Glutamatergic neuron (in vitro differentiated cells): ENCODE measurements around the gene MAPKAP1. TPM values are rescaled to one million over a fixed set of nuclear protein-coding genes. Genes with fewer than 3 reads are reported as not detected.
A peak's percentile ranks its signal among the peaks of the same experiment; 100 is the strongest.

Experiments
- DNase-seq: peaks from one replicate; pipeline ENCODE4 v3.0.0; 2022
- H3K27ac Mint-ChIP-seq: one replicate; pipeline ENCODE4 v1.8.0; 2020; ENCODE audit warnings: mild to moderate bottlenecking, mixed read lengths, inconsistent platforms; ENCODE audit not compliant: unreplicated experiment
- H3K27me3 Mint-ChIP-seq: one replicate; pipeline ENCODE4 v1.8.0; 2020; ENCODE audit warnings: mild to moderate bottlenecking, moderate library complexity, mixed read lengths, inconsistent platforms; ENCODE audit not compliant: unreplicated experiment
- H3K36me3 Mint-ChIP-seq: one replicate; pipeline ENCODE4 v1.8.0; 2020; ENCODE audit warnings: mild to moderate bottlenecking, mixed read lengths, inconsistent platforms; ENCODE audit not compliant: unreplicated experiment
- H3K4me1 Mint-ChIP-seq: one replicate; pipeline ENCODE4 v1.8.0; 2020; ENCODE audit warnings: mild to moderate bottlenecking, low read depth, mixed read lengths, inconsistent platforms; ENCODE audit not compliant: unreplicated experiment
- H3K4me3 Mint-ChIP-seq: one replicate; pipeline ENCODE4 v1.8.0; 2020; ENCODE audit warnings: mild to moderate bottlenecking, mixed read lengths, inconsistent platforms; ENCODE audit not compliant: unreplicated experiment
- H3K9me3 Mint-ChIP-seq: one replicate; pipeline ENCODE4 v1.8.0; 2020; ENCODE audit warnings: mild to moderate bottlenecking, moderate library complexity, mixed read lengths, inconsistent platforms; ENCODE audit not compliant: unreplicated experiment
- CTCF ChIP-seq: fragments of 200-600 bp; sonication (generic); IDR thresholded peaks from one replicate; pipeline ENCODE4 v1.5.0; 2021; ENCODE audit not compliant: partially characterized antibody, unreplicated experiment
- total RNA-seq: library from RNA; stranded (reverse); fragmentation: NEBNext Ultra II Directional; extraction: Animal tissue kit (Norgen Biotek cat#: 25700); gene quantifications from one replicate; pipeline ENCODE4 v1.2.1, GENCODE V29; 2021; ENCODE audit not compliant: unreplicated experiment

MAPKAP1 gene
- total RNA-seq, 1 donor from 2014 or later = 59.6 TPM

DNA sequence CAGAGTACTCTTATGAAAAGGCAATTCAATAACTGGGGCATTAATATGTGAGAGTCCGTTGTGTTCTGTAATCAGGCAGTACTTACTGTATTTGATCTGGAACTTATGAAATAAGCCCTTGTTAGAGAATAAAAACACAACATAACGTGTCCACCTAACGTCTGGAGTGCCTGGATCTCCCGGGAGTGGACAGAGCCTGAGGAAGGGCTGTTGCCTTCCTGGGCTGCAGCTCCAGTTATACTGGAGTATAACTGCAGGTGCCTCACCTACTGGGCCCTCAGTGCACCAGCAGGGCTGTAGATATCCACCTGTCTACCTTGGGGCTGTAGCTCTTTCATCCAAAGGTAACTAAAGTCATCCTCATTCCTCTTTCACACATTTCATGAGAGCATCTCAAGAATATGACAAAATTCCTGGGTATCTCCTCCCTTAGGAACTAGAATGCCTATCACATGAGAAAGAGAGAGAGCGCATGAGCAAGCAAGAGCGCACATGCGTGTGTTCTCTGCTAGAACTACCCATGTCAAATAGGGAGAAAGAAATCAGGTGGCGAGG is 245.3 kb downstream of the MAPKAP1 start:
- no peak overlapping the region for H3K27ac Mint-ChIP-seq
- H3K4me1 Mint-ChIP-seq = peaks cover 12% of the 10 kb centered on the region
- peaks cover 25% of the 10 kb centered on the region for H3K36me3 Mint-ChIP-seq

GRCh38 chr9:125460883-125461635 is 245.9 kb downstream of the MAPKAP1 start:
- peaks cover 4% of the 10 kb centered on the region for H3K27me3 Mint-ChIP-seq
- H3K27ac Mint-ChIP-seq = no peak overlapping the region
- no peak for TF ChIP-seq CTCF
- peaks cover 12% of the 10 kb centered on the region for H3K4me1 Mint-ChIP-seq
- H3K36me3 Mint-ChIP-seq = peaks cover 30% of the 10 kb centered on the region
- H3K9me3 Mint-ChIP-seq = peaks cover 15% of the 10 kb centered on the region
- H3K4me3 Mint-ChIP-seq = no peak overlapping the region
- no peak for DNase-seq

More for the DNA sequence above, 245.3 kb downstream of the MAPKAP1 start:
- TF ChIP-seq CTCF = no peak
- Mint-ChIP-seq H3K9me3 (peaks cover 14% of the 10 kb centered on the region), H3K4me3 (no peak overlapping the region), H3K27me3 (peaks cover 4% of the 10 kb centered on the region)
- no peak for DNase-seq

DNA sequence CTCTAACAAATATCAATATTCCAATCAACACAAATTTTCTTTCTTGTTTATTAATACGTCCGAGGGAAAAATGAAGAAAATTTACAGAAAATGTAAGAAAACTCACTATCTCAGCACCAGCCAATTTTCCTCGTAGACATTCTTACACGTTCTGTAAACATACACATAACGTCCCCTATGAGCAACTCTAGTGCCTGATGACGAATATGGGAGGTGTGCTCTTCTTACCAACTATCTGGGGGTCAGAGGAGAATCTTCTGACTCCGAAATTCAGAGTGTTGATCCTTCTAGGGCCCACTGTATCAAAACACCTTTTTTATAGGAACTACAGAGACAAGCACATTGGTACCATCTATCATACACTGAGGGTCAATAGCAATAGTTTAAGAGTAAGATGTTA is 246.7 kb downstream of the MAPKAP1 start:
- Mint-ChIP-seq H3K9me3 (peaks cover 15% of the 10 kb centered on the region), H3K27me3 (peaks cover 4% of the 10 kb centered on the region), H3K36me3 (peaks cover 38% of the 10 kb centered on the region), H3K4me1 (peaks cover 12% of the 10 kb centered on the region), H3K27ac (no peak overlapping the region), H3K4me3 (no peak overlapping the region)
- no peak for DNase-seq
- no peak for TF ChIP-seq CTCF

GRCh38 chr9:125457357-125457756 is 249.7 kb downstream of the MAPKAP1 start:
- peaks cover 15% of the 10 kb centered on the region for H3K9me3 Mint-ChIP-seq
- peaks cover 41% of the 10 kb centered on the region for H3K36me3 Mint-ChIP-seq
- no peak for DNase-seq

More at GRCh38 chr9:125457357-125457756, 249.7 kb downstream of the MAPKAP1 start:
- Mint-ChIP-seq H3K4me3 (no peak overlapping the region), H3K4me1 (peaks cover 6% of the 10 kb centered on the region), H3K27me3 (peaks cover 4% of the 10 kb centered on the region), H3K27ac (peak overlapping the region; percentile 83)
- TF ChIP-seq CTCF = no peak
